Inflammatory macrophage (primary cell): Measurements from ENCODE around the gene UNC5A.

Experiments
- DNase-seq, 2 donors: peaks; one replicate each; pipeline ENCODE4 v3.0.0-alpha.2; 2020 to 2022

The UNC5A gene

GRCh38 chr5:176821441-176821840 lies 11.1 kb downstream of the UNC5A start:
- DNase-seq, result no peak

- no peak for DNase-seq
These were observed 11.9 kb downstream of the UNC5A start for GRCh38 chr5:176822041-176822792.

- DNase-seq, result no peak
These were observed 12.6 kb downstream of the UNC5A start for GRCh38 chr5:176822793-176823481.

- no peak for DNase-seq
These were observed 13.6 kb downstream of the UNC5A start for GRCh38 chr5:176823869-176824412.

DNA sequence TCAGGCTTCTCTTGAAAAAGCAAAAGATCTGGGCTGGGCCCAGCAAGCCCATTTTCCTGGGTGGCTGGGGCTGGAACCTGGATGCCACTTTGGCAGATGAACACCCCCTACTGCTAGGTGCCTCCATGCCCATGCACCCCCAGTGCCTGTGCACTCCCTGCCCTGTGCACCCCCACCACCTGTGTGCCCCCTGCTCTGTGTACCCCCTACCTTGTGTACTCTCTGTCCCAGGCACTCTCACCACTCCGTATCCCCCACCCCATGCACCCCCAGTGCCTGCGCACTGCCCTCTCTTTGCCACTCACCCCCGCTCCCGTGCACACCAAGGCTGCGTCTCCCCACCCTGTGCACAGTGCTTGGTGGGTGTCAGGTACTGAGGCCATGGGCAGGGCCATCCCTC lies 14.2 kb downstream of the UNC5A start:
- no peak for DNase-seq

- no peak for DNase-seq
These were observed 14.9 kb downstream of the UNC5A start for GRCh38 chr5:176825234-176825633.

DNA sequence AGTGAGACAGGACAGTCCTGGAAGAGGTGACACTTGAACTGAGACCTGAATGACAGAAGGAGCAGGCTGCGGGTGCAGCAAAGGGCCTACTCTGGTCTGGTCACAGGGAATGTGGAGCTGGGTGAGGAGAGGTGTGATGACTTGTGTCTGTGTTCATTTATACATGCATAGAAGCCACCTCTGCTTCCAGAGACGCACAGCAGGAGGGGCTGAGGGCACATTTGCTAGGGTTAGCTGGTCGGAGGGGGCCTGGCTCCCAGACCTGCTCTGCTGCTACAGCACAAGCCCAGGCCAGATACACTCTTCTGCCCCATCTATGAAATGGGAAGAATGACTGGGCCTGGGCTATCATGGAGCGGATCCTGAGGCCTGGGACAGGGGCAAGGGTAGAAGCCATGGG lies 15.6 kb downstream of the UNC5A start:
- no peak for DNase-seq

DNA sequence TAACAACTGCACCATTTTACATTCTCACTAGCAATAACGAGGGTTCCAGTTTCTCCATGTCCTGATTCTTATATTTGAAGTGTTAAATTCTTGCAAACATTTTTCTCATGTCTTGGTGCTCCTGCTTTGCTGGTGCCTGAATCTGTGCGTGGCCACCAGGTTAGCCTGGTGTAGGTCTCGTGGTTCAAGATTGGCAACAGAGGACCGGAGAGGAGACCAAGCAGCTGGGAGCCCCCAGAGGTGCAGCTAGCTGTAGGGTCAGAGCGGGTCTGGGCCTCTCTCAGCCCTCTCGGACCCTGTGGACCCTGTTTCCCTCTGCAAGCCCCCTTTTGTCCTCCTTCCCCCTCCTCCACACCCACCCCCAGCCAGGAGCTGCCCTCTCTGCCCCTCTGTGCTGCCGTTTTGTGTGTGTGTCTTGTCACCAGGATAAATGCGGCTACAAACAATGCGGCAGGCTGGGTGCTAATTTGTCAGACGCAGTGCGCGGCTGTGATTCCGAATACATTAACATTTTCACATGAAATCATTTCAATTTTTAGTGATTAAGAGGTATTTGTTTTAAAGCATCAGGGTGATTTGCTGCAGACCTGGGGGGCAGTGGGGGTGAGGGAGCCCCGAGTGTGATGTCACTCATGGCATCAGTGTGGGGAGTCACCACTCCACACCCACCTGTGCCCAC lies 17.5 kb downstream of the UNC5A start:
- DNase-seq, result no peak

DNA sequence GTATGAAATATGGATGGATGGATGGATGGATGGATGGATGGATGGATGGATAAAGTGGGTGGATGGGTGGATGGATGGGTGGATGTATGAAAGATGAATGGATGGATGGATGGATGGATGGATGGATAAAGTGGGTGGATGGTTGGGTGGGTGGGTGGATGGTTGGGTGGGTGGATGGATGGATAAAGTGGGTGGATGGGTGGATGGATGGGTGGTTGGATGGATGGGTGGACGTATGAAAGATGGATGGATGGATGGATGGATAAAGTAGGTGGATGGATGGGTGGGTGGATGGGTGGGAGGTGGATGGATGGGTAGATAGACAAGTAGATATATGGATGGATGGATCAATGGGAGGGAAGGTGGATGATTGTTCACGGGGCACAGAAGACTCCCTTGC lies 19.0 kb downstream of the UNC5A start:
- DNase-seq, result no peak

DNA sequence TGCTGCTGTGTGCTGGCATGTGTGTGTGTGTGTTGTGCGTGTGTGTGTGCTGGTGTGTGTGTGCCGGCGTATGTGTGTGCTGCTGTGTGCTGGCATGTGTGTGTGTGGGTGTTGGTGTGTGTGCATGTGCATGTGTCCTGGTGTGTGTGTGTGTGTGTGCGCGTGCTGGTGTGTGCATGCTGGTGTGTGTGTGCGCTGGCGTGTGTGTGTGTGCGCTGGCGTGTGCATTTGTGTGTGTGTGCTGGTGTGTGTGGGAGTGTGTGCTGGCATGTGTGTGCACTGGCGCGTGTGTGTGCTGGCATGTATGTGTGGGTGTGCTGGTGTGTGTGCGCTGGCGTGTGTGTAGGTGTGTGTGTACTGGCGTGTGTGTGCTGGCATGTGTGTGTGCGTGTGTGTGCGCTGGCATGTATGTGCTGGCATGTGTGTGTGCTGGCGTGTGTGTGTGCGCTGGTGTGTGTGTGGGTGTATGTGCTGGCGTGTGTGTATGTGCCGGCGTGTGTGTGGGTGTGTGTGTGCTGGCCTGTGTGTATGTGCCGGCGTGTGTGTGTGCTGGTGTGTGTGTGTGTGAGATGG lies 20.1 kb downstream of the UNC5A start:
- DNase-seq, result no peak

DNA sequence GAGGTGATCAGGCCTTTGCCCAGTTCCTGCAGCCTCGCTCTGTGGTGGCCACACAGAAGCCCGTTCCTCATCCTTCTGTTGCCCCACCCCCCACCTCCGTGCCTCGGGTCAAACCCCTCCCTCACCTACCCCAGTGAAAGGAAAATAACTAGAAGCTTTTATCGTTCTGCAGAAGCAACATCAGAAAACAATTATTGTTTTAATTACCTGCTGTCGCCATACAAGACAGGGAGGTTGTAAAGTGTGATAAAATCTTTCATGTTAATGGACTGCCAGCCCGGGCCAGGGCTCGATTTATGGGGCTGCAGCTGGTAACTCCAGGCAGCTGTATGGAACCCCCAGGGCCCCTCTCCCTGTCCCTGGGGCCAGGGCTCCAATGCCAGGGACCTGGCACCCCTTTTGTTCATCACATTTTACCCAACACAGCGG lies 20.6 kb downstream of the UNC5A start:
- DNase-seq, result no peak

DNA sequence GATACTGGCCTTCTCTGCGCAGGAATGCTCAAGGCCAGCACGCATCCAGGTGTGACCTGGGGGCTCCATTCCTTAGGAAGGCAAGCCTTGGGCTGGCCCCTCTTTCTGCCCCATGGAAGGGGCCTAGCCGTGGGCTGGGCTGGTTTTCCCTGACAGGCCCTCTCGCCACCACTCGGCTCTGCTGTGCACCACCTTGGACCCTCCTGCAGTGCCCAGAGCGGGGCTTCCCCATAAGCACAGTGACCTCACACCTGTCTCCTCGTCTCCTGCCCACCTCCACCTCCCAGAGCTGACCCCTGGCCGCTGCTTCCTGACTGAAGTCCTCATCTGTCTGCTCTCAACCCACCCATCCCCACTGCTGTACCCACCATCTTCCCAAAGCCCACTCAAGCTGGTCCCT lies 21.1 kb downstream of the UNC5A start:
- DNase-seq, result no peak

GRCh38 chr5:176832162-176832561 lies 21.8 kb downstream of the UNC5A start:
- DNase-seq, result no peak

DNA sequence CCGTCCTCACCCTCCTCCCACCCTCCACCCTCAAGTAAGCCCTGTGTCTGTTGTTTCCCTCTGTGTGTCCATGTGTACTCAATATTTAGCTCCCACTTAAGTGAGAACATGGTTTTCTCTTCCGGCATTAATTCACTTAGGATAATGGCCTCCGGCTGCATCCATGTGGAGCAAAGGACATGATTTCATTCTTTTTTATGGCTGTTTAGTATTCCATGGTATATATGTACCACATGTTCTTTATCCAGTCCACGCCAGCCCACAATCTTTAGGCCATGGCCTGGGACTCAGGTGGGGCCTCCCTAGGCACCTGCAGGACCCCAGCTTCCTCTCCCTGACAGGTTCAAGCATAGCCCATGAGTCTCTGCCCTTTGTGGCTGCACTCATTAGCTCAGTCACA lies 22.9 kb downstream of the UNC5A start:
- no peak for DNase-seq

DNA sequence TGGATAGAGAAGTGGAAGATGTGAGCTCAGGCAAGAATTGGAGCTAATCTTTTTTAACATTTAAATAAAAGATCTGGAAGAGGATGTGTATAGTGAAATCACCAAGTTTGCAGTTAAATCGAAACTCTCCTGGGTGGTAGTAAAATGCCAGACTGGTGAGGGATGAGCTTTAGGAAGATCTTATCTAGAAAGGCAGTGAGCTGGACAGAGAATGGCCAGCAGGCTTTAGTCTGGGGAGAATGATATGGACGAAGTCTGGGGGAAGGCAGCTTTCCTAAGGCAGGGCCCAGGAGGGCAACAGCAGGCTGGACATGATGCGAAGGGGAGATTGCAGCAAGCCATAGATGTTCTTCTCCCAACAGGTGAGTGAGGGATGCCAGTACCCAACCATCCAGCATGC lies 25.6 kb downstream of the UNC5A start:
- DNase-seq, result no peak

GRCh38 chr5:176836811-176837706 lies 26.7 kb downstream of the UNC5A start:
- no peak for DNase-seq

DNA sequence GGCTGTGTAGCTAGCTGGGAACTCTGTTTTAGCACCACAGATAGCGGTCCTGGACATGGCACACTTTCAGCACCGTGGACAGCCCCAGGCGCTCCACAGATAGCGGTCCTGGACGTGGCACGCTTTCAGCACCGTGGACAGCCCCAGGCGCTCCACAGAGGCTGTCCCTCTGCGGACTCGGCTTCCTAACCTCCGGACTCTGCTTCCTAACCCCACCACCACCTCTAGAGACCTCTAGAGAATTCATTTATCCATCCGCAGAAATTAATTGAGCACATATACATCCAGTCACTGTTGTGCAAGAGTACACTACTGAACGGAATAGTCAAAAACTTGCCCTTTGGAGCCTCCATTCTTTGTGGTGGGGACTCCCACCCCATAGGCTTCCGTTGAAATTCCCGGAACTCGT lies 27.4 kb downstream of the UNC5A start:
- DNase-seq, result peak; percentile 74 to 87

GRCh38 chr5:176843673-176844072 lies 33.3 kb downstream of the UNC5A start:
- DNase-seq, result no peak

DNA sequence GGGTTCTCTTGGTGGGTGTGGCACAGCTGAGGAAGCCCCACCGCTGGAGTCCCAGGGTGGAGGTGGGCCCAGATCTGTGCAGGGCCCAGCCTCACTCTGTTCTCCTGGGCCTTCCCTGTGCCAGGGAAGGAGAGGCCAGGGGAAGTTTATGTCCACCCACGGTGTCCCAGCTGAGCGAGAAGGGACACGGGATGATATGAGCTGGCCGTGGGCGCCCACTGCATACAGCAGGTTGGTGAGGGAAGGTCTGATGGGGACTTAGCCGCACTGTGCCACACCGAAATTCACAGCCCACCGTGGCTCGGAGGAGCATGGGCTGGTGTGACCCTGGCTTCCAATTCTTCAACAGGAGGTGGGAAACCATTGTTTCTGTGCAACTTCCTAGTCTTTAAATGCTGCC lies 33.9 kb downstream of the UNC5A start:
- DNase-seq, result peak in 1 of 2 donors; percentile 43

DNA sequence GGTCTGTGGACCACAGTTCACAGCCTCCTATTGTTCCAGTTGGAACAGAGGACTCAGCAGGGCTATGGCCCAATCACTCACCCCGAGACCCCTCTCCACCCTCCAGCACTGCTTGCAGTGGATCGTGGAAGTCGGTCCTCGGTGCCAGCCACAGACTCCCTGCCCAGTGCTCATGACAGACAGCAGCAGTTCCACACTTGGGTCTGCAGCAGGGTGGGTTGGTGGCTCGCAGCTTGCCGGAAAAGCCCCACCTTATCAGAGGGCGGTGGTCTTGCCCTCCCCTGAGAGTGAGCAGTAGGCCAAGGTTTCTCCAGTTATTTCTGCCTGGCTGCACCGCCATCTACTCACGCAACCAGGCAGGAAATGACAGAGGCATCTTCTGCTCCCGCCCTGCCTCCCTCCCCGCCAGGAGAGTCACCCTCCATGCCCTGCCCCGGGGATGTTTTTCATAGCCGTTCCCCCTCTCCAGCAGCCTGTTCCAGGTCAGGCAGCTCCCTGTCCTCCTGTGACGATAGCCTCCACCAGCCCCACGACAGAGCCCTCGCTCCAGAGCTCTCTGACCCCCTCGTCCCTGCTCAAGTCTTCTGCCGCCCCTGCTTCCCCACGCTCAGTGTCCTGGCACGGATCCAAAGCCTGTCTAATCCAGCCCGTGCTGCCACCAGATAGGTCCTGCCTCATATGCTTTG lies 34.5 kb downstream of the UNC5A start:
- no peak for DNase-seq

DNA sequence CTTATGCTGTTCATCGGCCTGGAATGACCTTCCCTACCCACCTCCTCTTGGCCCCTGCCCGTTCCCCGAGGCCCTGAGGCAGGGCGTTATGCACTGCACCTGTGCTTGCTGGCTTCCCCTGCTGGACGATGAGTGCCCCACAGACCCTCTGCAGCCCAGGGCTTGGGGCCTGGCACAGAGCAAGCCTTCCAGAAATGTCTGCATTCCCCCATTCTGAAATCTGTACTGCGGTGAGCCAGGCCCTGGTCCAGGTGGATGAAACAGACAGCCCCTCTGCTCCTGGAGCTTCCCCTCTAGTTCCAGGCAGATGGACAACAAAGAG lies 35.0 kb downstream of the UNC5A start:
- DNase-seq, result no peak
